Gastrocnemius medialis (tissue), 4 donors: ENCODE data around the gene ALK.

ENCODE experiments used
- POLR2A ChIP-seq, 2 donors: fragments of 450-650 bp; IDR thresholded peaks; one replicate each; pipeline ENCODE4 v1.6.1; 2017; ENCODE audit warnings: antibody characterized with exemption in 2 of 2, mild to moderate bottlenecking in 2 of 2, moderate library complexity in 2 of 2
- TF ChIP-seq, protein P1 (sequence below), 5 experiments: fragments of 450-650 bp in 3 of 5; fragments of 200-600 bp in 2 of 5; sonication (generic) in 2 of 5; IDR thresholded peaks in 4 of 5; conservative IDR thresholded peaks in 1 of 5; 1 replicate in 4 of 5; 2 replicates in 1 of 5; pipeline ENCODE4 v1.5.1; 2016 to 2019; ENCODE audit warnings: antibody characterized with exemption in 5 of 5, mild to moderate bottlenecking in 3 of 5, moderate library complexity in 3 of 5

DNA sequence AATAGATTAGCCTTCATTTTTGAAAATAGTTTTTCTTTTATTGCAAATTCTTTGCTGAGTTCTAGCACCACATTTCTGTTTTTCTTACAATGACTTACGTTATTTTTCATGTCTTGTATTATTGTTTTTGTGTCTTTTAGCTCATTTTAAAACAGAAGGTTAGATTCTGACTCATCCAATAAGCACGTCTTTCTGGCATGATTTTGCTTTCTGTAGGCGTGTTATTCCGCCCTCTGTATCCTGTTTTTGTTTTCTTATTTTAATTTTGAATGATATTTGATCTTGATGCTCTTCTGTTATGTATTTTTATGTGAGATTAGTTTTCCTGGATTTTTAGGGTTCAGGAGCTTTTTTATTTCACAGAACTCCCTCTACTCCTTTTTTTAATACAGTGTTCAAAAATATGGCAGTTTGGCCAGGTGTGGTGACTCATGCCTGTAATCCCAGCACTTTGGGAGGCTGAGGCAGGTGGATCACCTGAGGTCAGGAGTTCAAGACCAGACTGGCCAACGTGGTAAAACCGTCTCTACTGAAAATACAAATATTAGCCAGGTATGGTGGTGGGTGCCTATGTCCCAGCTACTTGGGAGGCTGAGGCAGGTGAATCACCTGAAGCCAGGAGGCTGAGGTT lies 661.1 kb downstream of the ALK start:
- TF ChIP-seq POLR2A (IDR thresholded peaks at IDR 0.05) = no peak
- TF ChIP-seq, protein P1, sequence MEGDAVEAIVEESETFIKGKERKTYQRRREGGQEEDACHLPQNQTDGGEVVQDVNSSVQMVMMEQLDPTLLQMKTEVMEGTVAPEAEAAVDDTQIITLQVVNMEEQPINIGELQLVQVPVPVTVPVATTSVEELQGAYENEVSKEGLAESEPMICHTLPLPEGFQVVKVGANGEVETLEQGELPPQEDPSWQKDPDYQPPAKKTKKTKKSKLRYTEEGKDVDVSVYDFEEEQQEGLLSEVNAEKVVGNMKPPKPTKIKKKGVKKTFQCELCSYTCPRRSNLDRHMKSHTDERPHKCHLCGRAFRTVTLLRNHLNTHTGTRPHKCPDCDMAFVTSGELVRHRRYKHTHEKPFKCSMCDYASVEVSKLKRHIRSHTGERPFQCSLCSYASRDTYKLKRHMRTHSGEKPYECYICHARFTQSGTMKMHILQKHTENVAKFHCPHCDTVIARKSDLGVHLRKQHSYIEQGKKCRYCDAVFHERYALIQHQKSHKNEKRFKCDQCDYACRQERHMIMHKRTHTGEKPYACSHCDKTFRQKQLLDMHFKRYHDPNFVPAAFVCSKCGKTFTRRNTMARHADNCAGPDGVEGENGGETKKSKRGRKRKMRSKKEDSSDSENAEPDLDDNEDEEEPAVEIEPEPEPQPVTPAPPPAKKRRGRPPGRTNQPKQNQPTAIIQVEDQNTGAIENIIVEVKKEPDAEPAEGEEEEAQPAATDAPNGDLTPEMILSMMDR (IDR thresholded peaks at IDR 0.05 in 4 of 5, conservative IDR thresholded peaks at IDR 0.05 in 1 of 5) = no peak
